Kidney (tissue), 14 donors: ENCODE results near the gene TDRD12. TPM values are rescaled to one million over a fixed set of nuclear protein-coding genes. Genes with fewer than 3 reads are reported as not detected.

Source experiments
- DNase-seq, 5 donors: peaks; one replicate each; pipeline ENCODE4 v3.0.0-alpha.2; 2013 to 2020
- FAIRE-seq: peaks from 2 replicates; lab custom pipeline; 2012; peaks lifted over from hg19 to GRCh38; lab: Jason Lieb, UNC
- H3K27ac ChIP-seq, 2 donors: one replicate each; pipeline ENCODE4 v1.7.0; 2013; ENCODE audit warnings: low read depth in 2 of 2, low read length in 2 of 2, inconsistent platforms in 1 of 2
- H3K27me3 ChIP-seq: one replicate; pipeline ENCODE4 v1.7.1; 2013; ENCODE audit warnings: low read length, inconsistent platforms; ENCODE audit not compliant: control insufficient read depth, insufficient read depth
- H3K36me3 ChIP-seq, 3 donors: one replicate each; pipeline versions ENCODE4 v1.7.0 to v1.7.1; 2013; ENCODE audit warnings: low read length in 3 of 3, control low read depth in 1 of 3, inconsistent platforms in 1 of 3; ENCODE audit not compliant: insufficient read depth in 3 of 3, control insufficient read depth in 2 of 3
- H3K4me1 ChIP-seq, 3 donors: one replicate each; pipeline versions ENCODE4 v1.7.0 to v1.7.1; 2013; ENCODE audit warnings: low read length in 3 of 3, inconsistent platforms in 1 of 3, low read depth in 1 of 3; ENCODE audit not compliant: control insufficient read depth in 2 of 3, insufficient read depth in 2 of 3
- H3K4me3 ChIP-seq, 3 donors: one replicate each; pipeline versions ENCODE4 v1.7.0 to v1.8.1; 2013; ENCODE audit warnings: low read length in 3 of 3, control low read depth in 1 of 3, inconsistent platforms in 1 of 3
- H3K9ac ChIP-seq, 3 donors: one replicate each; pipeline versions ENCODE4 v1.7.0 to v1.7.1; 2013; ENCODE audit warnings: low read length in 3 of 3, control low read depth in 1 of 3, inconsistent platforms in 1 of 3
- H3K9me3 ChIP-seq, 3 donors: one replicate each; pipeline versions ENCODE4 v1.7.0 to v1.7.1; 2013; ENCODE audit warnings: low read length in 3 of 3, control low read depth in 1 of 3, inconsistent platforms in 1 of 3; ENCODE audit not compliant: control insufficient read depth in 2 of 3, insufficient read depth in 1 of 3
- intact Hi-C: fragments of 100-400 bp; cut with DNase I; formaldehyde crosslinking; loops from one replicate; pipeline ENCODE4 v1.11.1; 2022
- polyA plus RNA-seq: library from polyadenylated mRNA; stranded (reverse); fragments of 350-450 nt; fragmentation: Illumina TruSeq; extraction: RNeasy Lipid Tissue Mini Kit (QIAGEN cat#74804); gene quantifications from one replicate; pipeline ENCODE4 v1.2.3, GENCODE V29; 2014; ENCODE audit warnings: low read depth, low replicate concordance; ENCODE audit not compliant: insufficient read depth
- total RNA-seq: library from RNA; stranded (reverse); fragmentation: NEBNext Ultra II Directional; extraction: Animal tissue kit (Norgen Biotek cat#: 25700); gene quantifications from one replicate; pipeline ENCODE4 v1.2.1, GENCODE V29; 2021
- TF ChIP-seq, protein P1 (sequence below): IDR thresholded peaks from 3 replicates; pipeline ENCODE4 v1.5.1; 2012; ENCODE audit warnings: mild to moderate bottlenecking, moderate library complexity, borderline replicate concordance; ENCODE audit not compliant: insufficient read depth; ENCODE audit errors: extremely low read depth
- donor health status: control.
- donor health status: control.
- donor health status: control.
- donor health status: control.
- donor health status: control.
- donor health status: DM: yes; HTN: yes; CAD: no.
- donor health status: Normal renal cell carcinoma (clear cell type).

Gene TDRD12
- total and polyA plus RNA-seq, 2 donors from 2014 or later: 0.38 TPM; not detected in 1

GRCh38 chr19:32735936-32736335, 16.4 kb downstream of the TDRD12 start:
- Histone ChIP-seq H3K4me3 (no peak overlapping the region), H3K27me3 (no peaks in the 10 kb centered on the region), H3K9me3 (no peaks in the 10 kb centered on the region), H3K27ac (no peak overlapping the region), H3K9ac (no peak overlapping the region), H3K4me1 (no peaks in the 10 kb centered on the region), H3K36me3 (no peaks in the 10 kb centered on the region)
- intact Hi-C loops: no loop called here
- FAIRE-seq (no peak), DNase-seq (no peak)
- TF ChIP-seq, protein P1, sequence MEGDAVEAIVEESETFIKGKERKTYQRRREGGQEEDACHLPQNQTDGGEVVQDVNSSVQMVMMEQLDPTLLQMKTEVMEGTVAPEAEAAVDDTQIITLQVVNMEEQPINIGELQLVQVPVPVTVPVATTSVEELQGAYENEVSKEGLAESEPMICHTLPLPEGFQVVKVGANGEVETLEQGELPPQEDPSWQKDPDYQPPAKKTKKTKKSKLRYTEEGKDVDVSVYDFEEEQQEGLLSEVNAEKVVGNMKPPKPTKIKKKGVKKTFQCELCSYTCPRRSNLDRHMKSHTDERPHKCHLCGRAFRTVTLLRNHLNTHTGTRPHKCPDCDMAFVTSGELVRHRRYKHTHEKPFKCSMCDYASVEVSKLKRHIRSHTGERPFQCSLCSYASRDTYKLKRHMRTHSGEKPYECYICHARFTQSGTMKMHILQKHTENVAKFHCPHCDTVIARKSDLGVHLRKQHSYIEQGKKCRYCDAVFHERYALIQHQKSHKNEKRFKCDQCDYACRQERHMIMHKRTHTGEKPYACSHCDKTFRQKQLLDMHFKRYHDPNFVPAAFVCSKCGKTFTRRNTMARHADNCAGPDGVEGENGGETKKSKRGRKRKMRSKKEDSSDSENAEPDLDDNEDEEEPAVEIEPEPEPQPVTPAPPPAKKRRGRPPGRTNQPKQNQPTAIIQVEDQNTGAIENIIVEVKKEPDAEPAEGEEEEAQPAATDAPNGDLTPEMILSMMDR: no peak

- H3K9ac ChIP-seq: no peak overlapping the region
- intact Hi-C loops: no loop called here
- TF ChIP-seq, protein P1: no peak
- no peaks in the 10 kb centered on the region for H3K36me3 ChIP-seq
- DNase-seq: no peak
- no peak overlapping the region for H3K27ac ChIP-seq
- H3K4me3 ChIP-seq: no peak overlapping the region
- H3K9me3 ChIP-seq: no peaks in the 10 kb centered on the region
- H3K27me3 ChIP-seq: no peaks in the 10 kb centered on the region
- no peaks in the 10 kb centered on the region for H3K4me1 ChIP-seq
- no peak for FAIRE-seq
Observed at GRCh38 chr19:32743021-32743420, 23.5 kb downstream of the TDRD12 start.

DNA sequence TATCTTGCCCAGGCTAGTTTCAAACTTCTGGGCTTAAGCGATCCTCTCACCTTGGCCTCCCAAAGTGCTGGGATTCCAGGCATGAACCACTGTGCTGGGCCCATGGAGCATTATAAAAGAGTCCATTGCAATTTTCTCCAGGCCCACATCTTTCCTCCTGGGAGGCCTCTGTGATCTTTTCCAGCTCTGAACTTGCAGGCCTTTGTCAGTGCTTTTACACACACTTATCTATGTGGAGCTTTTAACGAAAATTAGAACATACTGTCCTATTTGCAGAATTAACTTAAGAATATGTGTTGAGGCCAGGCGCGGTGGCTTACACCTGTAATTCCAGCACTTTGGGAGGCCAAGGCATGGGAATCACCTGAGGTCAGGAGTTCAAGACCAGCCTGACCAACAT, 23.9 kb downstream of the TDRD12 start:
- no peak for FAIRE-seq
- no peak overlapping the region for H3K4me3 ChIP-seq
- H3K36me3 ChIP-seq: no peaks in the 10 kb centered on the region

More for the DNA sequence above, 23.9 kb downstream of the TDRD12 start:
- H3K27me3 ChIP-seq: no peaks in the 10 kb centered on the region
- no peaks in the 10 kb centered on the region for H3K4me1 ChIP-seq
- H3K9me3 ChIP-seq: no peaks in the 10 kb centered on the region
- intact Hi-C loops: no loop called here
- DNase-seq: no peak
- H3K27ac ChIP-seq: no peak overlapping the region
- H3K9ac ChIP-seq: no peak overlapping the region
- TF ChIP-seq, protein P1: no peak
